ENCODE results near the gene TMEM131L.
"Not testable (repeated sequence)": the region's sequence is repeated elsewhere in the genome, so short reads cannot be mapped to it uniquely, and the experiment has no call there.

Gene TMEM131L

GRCh38 chr4:153539422-153539821 lies 73.3 kb downstream of the TMEM131L start:
- DNase-seq (ENCODE audit: low read depth in 4 of 4, low spot score in 1 of 4): no peak

GRCh38 chr4:153541456-153542096 lies 75.4 kb downstream of the TMEM131L start:
- no peak for DNase-seq (ENCODE audit: low read depth in 4 of 4, low spot score in 1 of 4)

DNA sequence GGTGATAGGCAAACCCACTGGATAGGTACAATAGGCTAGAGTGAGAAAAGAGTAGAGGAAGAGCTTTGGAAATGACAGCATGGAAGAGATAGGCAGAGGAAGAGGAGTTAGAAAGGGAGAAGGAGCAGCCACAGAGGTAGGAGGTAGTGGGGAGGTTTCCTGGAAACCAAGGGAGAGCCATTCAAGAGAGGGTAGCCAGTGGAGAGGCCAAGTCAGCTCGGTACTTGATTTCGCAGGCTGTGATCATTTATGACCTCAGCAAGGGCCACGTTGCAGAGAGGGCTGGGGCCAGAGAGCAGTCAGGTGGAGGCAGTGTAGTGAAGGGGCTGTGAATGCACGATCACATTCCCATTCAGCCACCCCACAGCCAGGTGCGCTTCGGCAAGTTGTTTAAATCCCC lies 76.0 kb downstream of the TMEM131L start:
- no peak for DNase-seq (ENCODE audit: low read depth in 4 of 4, low spot score in 1 of 4)

DNA sequence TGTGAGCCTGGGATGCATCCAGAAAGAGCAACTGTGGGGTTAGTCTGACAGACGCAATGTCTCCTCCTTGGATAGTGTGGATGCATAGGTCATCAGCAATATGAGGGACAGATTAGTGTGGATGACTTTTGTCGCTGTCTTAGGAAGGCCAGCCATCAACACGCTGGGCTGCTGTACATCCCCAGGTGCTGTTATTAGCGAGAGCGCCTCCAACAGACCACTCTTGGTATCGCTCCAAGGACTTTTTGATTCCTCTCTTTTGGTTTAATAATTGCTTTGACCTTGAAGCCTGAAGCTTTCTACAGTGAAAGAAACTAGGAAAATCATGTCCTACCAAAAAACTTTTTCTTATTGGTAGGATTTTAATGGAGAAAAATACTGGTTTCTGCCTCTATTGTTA lies 76.7 kb downstream of the TMEM131L start:
- no peak for DNase-seq (ENCODE audit: low read depth in 4 of 4, low spot score in 1 of 4)

DNA sequence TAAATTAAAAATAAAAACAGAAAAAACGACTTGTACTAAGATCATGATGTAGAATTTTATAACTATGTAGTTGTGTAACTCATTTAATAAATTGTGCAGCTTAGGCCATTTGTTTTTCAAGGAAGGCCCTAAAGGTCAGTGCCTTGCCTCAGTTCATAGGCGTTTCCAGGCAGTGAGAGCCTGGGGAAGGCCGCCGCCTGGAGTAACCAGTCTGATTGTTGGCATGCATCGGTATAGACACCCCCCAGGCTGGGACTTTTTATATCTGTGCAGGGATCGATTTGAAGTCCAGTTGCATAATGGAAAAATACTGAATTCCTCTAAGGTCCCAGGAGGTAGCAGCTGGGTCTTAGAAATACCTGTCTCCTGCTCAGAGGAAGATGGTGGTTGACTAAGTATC lies 77.2 kb downstream of the TMEM131L start:
- no peak for DNase-seq (ENCODE audit: low read depth in 4 of 4, low spot score in 1 of 4)

DNA sequence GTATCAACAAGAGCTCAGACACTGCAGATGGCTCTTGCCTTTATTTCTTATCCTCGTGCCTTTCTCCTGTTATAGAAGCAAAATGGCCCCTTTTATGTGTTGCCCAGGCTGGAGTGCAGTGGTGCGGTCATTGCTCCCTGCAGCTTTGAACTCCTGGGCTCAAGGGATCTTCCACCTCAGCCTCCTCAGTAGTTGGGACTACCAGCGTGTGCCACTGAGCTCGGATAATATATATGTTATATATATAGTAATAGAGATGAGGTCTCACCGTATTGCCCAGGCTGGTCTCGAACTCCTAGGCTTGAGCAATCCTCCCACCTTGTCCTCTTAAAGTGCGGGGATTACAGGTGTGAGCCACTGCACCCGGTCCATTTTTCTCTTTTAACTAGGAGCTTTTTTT lies 79.7 kb downstream of the TMEM131L start:
- no peak for DNase-seq (ENCODE audit: low read depth in 4 of 4, low spot score in 1 of 4)

- no peak for DNase-seq (ENCODE audit: low read depth in 4 of 4, low spot score in 1 of 4)
Measured at GRCh38 chr4:153546280-153546679, 80.1 kb downstream of the TMEM131L start.

- DNase-seq (ENCODE audit: low read depth in 4 of 4, low spot score in 1 of 4): no peak
Measured at GRCh38 chr4:153547520-153547919, 81.4 kb downstream of the TMEM131L start.

DNA sequence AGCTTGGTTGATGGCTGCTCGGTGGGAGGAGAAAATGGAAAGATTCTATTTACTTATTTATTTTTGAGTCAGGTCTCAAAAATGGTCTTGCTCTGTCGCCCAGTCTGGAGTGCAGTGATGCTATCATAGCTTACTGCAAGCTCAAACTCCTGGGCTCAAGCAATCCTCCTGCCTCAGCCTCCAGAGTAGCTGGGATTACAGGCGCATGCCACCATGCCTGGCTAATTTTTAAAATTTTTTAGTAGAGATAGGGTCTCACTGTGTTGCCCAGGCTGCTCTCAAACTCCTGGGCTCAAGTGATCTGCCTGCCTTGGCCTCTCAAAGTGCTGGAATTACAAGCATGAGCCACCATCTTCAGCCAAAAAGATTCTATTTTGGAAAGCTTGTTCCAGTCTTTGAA lies 82.7 kb downstream of the TMEM131L start:
- not testable (repeated sequence) for DNase-seq (ENCODE audit: low read depth in 4 of 4, low spot score in 1 of 4)

- no peak for DNase-seq (ENCODE audit: low read depth in 4 of 4, low spot score in 1 of 4)
Measured at GRCh38 chr4:153549405-153549804, 83.2 kb downstream of the TMEM131L start.

DNA sequence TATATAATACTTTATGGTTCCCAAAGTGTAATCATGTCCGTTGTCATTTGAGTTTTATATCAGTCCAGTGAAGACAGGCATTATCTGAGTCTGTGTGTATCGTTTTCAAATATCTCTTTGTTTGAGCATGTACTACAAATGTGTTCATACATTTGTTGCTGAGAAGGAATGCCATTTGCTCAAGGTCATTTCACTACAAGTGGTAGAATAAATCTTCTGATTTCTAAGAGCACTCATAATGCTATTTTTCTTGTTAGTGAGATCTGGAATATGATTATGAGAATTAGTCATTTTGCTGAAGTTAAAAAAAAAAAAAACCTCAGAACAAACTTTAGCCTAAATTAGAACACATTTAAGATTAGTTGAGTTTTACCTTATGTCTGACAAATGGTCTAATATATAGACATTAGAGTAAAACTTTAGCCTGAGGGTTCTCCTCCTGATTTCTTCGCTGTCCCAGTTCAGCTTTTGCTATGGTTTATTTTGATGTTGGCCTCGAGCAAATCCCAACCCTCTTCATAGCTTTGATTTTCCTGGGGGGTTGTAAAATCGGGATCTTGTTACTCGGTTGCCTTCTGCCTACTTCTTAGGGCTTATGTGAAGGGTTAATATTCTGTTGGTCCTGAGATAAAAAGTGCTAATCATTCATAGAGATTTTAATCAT lies 87.1 kb downstream of the TMEM131L start:
- DNase-seq (ENCODE audit: low read depth in 4 of 4, low spot score in 1 of 4): no peak

GRCh38 chr4:153553819-153554170 lies 87.6 kb downstream of the TMEM131L start:
- no peak for DNase-seq (ENCODE audit: low read depth in 4 of 4, low spot score in 1 of 4)

DNA sequence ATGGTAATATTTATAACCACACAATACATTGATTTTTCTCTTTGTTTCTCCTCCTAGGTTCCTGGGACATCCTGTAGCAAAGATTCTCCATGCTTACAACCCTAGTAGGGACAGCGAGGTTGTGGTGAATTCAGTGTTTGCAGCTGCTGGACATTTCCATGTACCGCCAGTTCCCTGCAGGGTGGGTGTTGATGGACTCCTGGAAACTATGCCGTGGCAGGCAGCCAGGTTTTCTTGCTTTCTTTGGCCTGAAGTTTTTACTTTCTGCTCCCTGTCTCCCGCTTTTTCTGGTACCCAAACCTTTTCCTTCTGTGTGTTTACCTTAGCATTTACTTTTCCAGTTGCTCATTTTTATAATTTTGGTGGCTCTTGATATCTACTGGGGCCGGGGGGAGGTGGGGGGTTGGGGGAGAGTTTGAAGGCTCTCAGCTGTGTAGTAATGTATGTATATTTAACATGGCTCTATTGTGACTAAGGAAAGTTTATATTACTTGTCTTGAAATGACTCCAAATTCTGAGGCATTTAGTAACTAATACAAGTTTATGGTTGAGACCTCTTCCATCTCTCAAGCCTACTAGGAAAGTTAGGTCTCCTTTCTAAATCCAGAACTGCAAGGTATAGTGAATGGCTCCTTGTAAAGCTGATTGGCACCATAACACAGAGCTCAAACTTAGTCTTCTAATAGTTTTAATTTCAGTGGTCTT lies 89.7 kb downstream of the TMEM131L start:
- DNase-seq (ENCODE audit: low read depth in 4 of 4, low spot score in 1 of 4): no peak

- no peak for DNase-seq (ENCODE audit: low read depth in 4 of 4, low spot score in 1 of 4)
Measured at GRCh38 chr4:153556435-153556815, 90.3 kb downstream of the TMEM131L start.

DNA sequence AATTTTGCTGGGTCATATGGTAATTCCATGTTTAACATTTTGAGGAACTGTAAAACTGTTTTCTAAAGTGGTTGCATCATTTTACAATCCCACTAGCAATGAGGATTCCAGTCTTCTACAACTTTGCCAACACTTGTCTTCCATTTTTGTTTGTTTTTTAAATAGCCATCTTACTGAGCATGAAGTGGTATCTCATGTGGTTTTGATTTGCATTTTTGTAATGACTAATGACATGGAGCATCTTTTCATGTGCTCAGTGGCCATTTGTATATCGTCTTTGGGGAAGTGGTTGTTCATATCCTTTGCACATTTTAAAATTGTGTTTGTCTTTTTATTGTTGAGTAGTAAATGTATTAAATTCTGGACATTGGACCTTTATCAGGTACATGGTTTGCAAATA lies 94.7 kb downstream of the TMEM131L start:
- no peak for DNase-seq (ENCODE audit: low read depth in 4 of 4, low spot score in 1 of 4)

- DNase-seq (ENCODE audit: low read depth in 4 of 4, low spot score in 1 of 4): no peak
Measured at GRCh38 chr4:153564630-153565525, 98.7 kb downstream of the TMEM131L start.

GRCh38 chr4:153566631-153567150 lies 100.5 kb downstream of the TMEM131L start:
- no peak for DNase-seq (ENCODE audit: low read depth in 4 of 4, low spot score in 1 of 4)

DNA sequence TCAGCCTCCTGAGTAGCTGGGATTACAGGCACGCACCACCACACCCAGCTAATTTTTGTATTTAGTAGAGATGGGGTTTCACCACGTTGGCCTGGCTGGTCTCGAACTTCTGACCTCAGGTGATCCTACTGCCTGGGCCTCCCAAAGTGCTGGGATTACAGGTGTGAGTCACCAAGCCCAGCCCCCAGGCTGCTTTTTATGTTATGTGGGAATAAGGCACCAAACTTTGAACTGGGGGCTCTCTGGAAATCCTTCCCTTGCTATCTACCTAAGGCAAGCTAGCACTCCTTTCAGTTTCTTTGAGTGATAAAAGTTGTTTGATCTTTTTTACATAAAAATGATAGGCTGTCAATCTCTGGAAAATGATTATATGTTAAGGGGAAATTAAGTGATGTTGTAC lies 101.5 kb downstream of the TMEM131L start:
- DNase-seq (ENCODE audit: low read depth in 4 of 4, low spot score in 1 of 4): not testable (repeated sequence)

GRCh38 chr4:153570228-153570973 lies 104.2 kb downstream of the TMEM131L start:
- DNase-seq (ENCODE audit: low read depth in 4 of 4, low spot score in 1 of 4): no peak

GRCh38 chr4:153571006-153571545 lies 104.9 kb downstream of the TMEM131L start:
- no peak for DNase-seq (ENCODE audit: low read depth in 4 of 4, low spot score in 1 of 4)

Data from stimulated activated CD4-positive, alpha-beta T cell treated with anti-CD3 and anti-CD28 coated beads, Interleukin-1b, Interleukin-23, amount 100 ng/mL, for 24 hours (primary cell).